Thoracic aorta (tissue), 2 donors: Measurements from ENCODE around the gene CAGE1. TPM values are rescaled to one million over a fixed set of nuclear protein-coding genes. Genes with fewer than 3 reads are reported as not detected.

Experiments used
- ATAC-seq: fragments of 150-250 bp; one replicate; pipeline ENCODE4 v1.8.0; 2017; ENCODE audit warnings: low read depth; ENCODE audit not compliant: insufficient number of reproducible peaks, low FRiP score
- DNase-seq: peaks from one replicate; pipeline ENCODE4 v3.0.0-alpha.2; 2020; ENCODE audit warnings: low spot score
- H3K27ac ChIP-seq, 2 donors: fragments of 200-600 bp; sonication (generic); 1 replicate in 1 of 2; 2 replicates in 1 of 2; pipeline ENCODE4 v1.5.1; 2016; ENCODE audit warnings: mild to moderate bottlenecking in 2 of 2, moderate library complexity in 2 of 2
- H3K27me3 ChIP-seq: fragments of 200-600 bp; sonication (generic); replicated peaks from 2 replicates; pipeline ENCODE4 v1.6.0; 2016; ENCODE audit warnings: mild to moderate bottlenecking; ENCODE audit not compliant: insufficient read depth
- H3K36me3 ChIP-seq: fragments of 200-600 bp; sonication (generic); one replicate; pipeline ENCODE4 v1.5.1; 2016
- H3K4me1 ChIP-seq, 2 donors: fragments of 200-600 bp; sonication (generic); 1 replicate in 1 of 2; 2 replicates in 1 of 2; pipeline versions ENCODE4 v1.5.1 to v1.6.0; 2016; ENCODE audit warnings: low read depth in 2 of 2, mild to moderate bottlenecking in 1 of 2; ENCODE audit not compliant: control insufficient read depth in 1 of 2
- H3K4me3 ChIP-seq: fragments of 200-600 bp; sonication (generic); 2 replicates; pipeline ENCODE4 v1.5.1; 2016; ENCODE audit warnings: mild to moderate bottlenecking
- H3K9me3 ChIP-seq: fragments of 200-600 bp; sonication (generic); 2 replicates; pipeline ENCODE4 v1.5.1; 2016
- CTCF ChIP-seq: fragments of 200-600 bp; sonication (generic); IDR thresholded peaks from one replicate; pipeline ENCODE4 v1.5.1; 2019; ENCODE audit warnings: antibody characterized with exemption
- total RNA-seq, 2 donors: library from RNA; depleted of rRNA; stranded (reverse); fragments of >200 nt; gene quantifications; one replicate each; pipeline versions ENCODE4 v1.1.0 to v1.2.3, GENCODE V29; 2016

The CAGE1 gene
- total RNA-seq, 2 donors from 2014 or later, result not detected

- no peak overlapping the region for H3K27ac ChIP-seq
- DNase-seq (no peak), ATAC-seq (no peak)
- TF ChIP-seq CTCF, result no peak
- H3K4me1 ChIP-seq, result peaks cover 12 to 26% of the 10 kb centered on the region in 2 donors
- H3K36me3 ChIP-seq, result peaks cover 12% of the 10 kb centered on the region
- no peaks in the 10 kb centered on the region for H3K9me3 ChIP-seq
- H3K27me3 ChIP-seq, result no peaks in the 10 kb centered on the region
- no peak overlapping the region for H3K4me3 ChIP-seq
Observed at GRCh38 chr6:7392402-7392801, 2.9 kb upstream of the CAGE1 start.

- no peak for ATAC-seq
- no peaks in the 10 kb centered on the region for H3K27me3 ChIP-seq
- H3K36me3 ChIP-seq, result peaks cover 8% of the 10 kb centered on the region
- H3K4me1 ChIP-seq, result peaks cover 12 to 26% of the 10 kb centered on the region in 2 donors
- H3K27ac ChIP-seq, result no peak overlapping the region
- DNase-seq, result no peak
- no peaks in the 10 kb centered on the region for H3K9me3 ChIP-seq
- TF ChIP-seq CTCF, result no peak
- peak overlapping the region; percentile 87 for H3K4me3 ChIP-seq
Observed at GRCh38 chr6:7391151-7391550, 1.6 kb upstream of the CAGE1 start.

- DNase-seq, result no peak
- H3K36me3 ChIP-seq, result peaks cover 8% of the 10 kb centered on the region
- peaks cover 12 to 26% of the 10 kb centered on the region in 2 donors for H3K4me1 ChIP-seq
- no peaks in the 10 kb centered on the region for H3K27me3 ChIP-seq
- H3K9me3 ChIP-seq, result no peaks in the 10 kb centered on the region
- no peak for ATAC-seq
- no peak for TF ChIP-seq CTCF
- peak overlapping the region; percentile 75 to 86 for H3K27ac ChIP-seq
- H3K4me3 ChIP-seq, result peak overlapping the region; percentile 87
Observed at GRCh38 chr6:7390226-7390878, 810 bp upstream of the CAGE1 start.

GRCh38 chr6:7389162-7389450 lies 436 bp downstream of the CAGE1 start:
- H3K4me1 ChIP-seq, result peaks cover 12 to 26% of the 10 kb centered on the region in 2 donors
- peak overlapping the region; percentile 87 for H3K4me3 ChIP-seq
- TF ChIP-seq CTCF, result no peak
- no peaks in the 10 kb centered on the region for H3K9me3 ChIP-seq
- peak overlapping the region; percentile 75 to 86 for H3K27ac ChIP-seq
- ATAC-seq (no peak), DNase-seq (peak; percentile 31)
- H3K36me3 ChIP-seq, result peaks cover 8% of the 10 kb centered on the region
- H3K27me3 ChIP-seq, result no peaks in the 10 kb centered on the region

GRCh38 chr6:7381092-7381491 lies 8.4 kb downstream of the CAGE1 start:
- Histone ChIP-seq H3K27ac (no peak overlapping the region), H3K27me3 (no peaks in the 10 kb centered on the region), H3K4me1 (no peaks in the 10 kb centered on the region), H3K9me3 (no peaks in the 10 kb centered on the region), H3K36me3 (no peaks in the 10 kb centered on the region), H3K4me3 (no peak overlapping the region)
- DNase-seq (no peak), ATAC-seq (no peak)
- TF ChIP-seq CTCF, result no peak
